ENCODE results near the gene ATG13.

Gene ATG13

GRCh38 chr11:46588915-46589314 lies 28.4 kb upstream of the ATG13 start:
- no peak overlapping the region for H3K4me3 ChIP-seq (replicated peaks in 1 of 2; ENCODE audit: low read depth in 2 of 2, low read length in 2 of 2)
- no peak for TF ChIP-seq CTCF (IDR thresholded peaks at IDR 0.05; ENCODE audit: low read depth, low read length)
- DNase-seq (ENCODE audit: low read depth in 2 of 2): no peak

- no peak for TF ChIP-seq CTCF (IDR thresholded peaks at IDR 0.05; ENCODE audit: low read depth, low read length)
- DNase-seq (ENCODE audit: low read depth in 2 of 2): no peak
- no peak overlapping the region for H3K4me3 ChIP-seq (replicated peaks in 1 of 2; ENCODE audit: low read depth in 2 of 2, low read length in 2 of 2)
Measured at GRCh38 chr11:46590740-46591605, 26.4 kb upstream of the ATG13 start.

- no peak for TF ChIP-seq CTCF (IDR thresholded peaks at IDR 0.05; ENCODE audit: low read depth, low read length)
- H3K4me3 ChIP-seq (replicated peaks in 1 of 2; ENCODE audit: low read depth in 2 of 2, low read length in 2 of 2): peak within 1 kb of the TSS; percentile 71 to 77
- DNase-seq (ENCODE audit: low read depth in 2 of 2): peak; percentile 95 to 96
Measured at GRCh38 chr11:46593550-46594373, 23.6 kb upstream of the ATG13 start, which contains the start of gene AMBRA1. TSS of gene AMBRA1 (minus strand) at chr11:46594023. CDS start at chr11:46548380, 45,643 bp downstream.

GRCh38 chr11:46594374-46594700 lies 23.0 kb upstream of the ATG13 start:
- peak in 1 of 2 donors; percentile 29 for DNase-seq (ENCODE audit: low read depth in 2 of 2)
- H3K4me3 ChIP-seq (replicated peaks in 1 of 2; ENCODE audit: low read depth in 2 of 2, low read length in 2 of 2): peak overlapping the region; percentile 71 to 77
- no peak for TF ChIP-seq CTCF (IDR thresholded peaks at IDR 0.05; ENCODE audit: low read depth, low read length)

GRCh38 chr11:46594785-46595184 lies 22.6 kb upstream of the ATG13 start:
- TF ChIP-seq CTCF (IDR thresholded peaks at IDR 0.05; ENCODE audit: low read depth, low read length): no peak
- no peak overlapping the region for H3K4me3 ChIP-seq (replicated peaks in 1 of 2; ENCODE audit: low read depth in 2 of 2, low read length in 2 of 2)
- no peak for DNase-seq (ENCODE audit: low read depth in 2 of 2)

- no peak overlapping the region for H3K4me3 ChIP-seq (replicated peaks in 1 of 2; ENCODE audit: low read depth in 2 of 2, low read length in 2 of 2)
- no peak for TF ChIP-seq CTCF (IDR thresholded peaks at IDR 0.05; ENCODE audit: low read depth, low read length)
- DNase-seq (ENCODE audit: low read depth in 2 of 2): no peak
Measured at GRCh38 chr11:46597155-46597554, 20.2 kb upstream of the ATG13 start.

Data from cardiac fibroblast (primary cell).